Measurements from ENCODE around the gene RBFOX2.

DNA sequence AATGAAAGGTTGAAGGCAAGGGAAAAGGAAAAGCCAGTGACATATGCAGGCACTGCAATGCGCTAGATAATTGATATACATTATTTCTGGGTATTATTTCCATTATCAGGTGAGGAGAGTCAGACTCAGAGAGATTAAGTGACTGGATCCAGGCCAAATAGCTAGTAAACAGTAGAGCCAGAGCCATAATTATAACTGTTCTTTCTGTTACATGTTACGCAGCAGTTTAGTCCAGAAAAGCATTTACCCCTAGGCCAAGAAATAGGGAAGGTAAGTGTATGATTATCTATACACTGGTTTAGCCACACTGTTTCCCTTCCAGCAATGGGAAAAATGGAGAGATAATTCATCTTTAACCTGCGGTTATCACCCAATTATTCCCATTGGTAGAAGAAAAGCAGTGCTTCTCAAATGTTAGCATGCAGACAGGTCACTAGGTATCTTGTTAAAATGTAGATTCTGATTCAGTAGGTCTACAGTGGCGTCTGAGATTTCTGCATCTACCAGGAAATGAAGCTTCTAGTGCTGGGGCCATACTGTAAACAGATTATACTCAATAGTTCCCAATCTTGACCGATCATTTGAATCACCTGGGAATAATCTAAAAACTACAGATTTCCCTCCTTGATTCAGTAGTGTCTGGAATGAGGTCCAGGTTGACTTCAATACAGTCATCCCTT lies 69.4 kb downstream of the RBFOX2 start:
- TF ChIP-seq, protein P1, sequence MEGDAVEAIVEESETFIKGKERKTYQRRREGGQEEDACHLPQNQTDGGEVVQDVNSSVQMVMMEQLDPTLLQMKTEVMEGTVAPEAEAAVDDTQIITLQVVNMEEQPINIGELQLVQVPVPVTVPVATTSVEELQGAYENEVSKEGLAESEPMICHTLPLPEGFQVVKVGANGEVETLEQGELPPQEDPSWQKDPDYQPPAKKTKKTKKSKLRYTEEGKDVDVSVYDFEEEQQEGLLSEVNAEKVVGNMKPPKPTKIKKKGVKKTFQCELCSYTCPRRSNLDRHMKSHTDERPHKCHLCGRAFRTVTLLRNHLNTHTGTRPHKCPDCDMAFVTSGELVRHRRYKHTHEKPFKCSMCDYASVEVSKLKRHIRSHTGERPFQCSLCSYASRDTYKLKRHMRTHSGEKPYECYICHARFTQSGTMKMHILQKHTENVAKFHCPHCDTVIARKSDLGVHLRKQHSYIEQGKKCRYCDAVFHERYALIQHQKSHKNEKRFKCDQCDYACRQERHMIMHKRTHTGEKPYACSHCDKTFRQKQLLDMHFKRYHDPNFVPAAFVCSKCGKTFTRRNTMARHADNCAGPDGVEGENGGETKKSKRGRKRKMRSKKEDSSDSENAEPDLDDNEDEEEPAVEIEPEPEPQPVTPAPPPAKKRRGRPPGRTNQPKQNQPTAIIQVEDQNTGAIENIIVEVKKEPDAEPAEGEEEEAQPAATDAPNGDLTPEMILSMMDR (IDR thresholded peaks at IDR 0.05; ENCODE audit: low read depth, low read length) = no peak
- TF ChIP-seq EZH2phosphoT487 (IDR thresholded peaks at IDR 0.05; ENCODE audit: low read depth) = no peak

Data from OCI-LY3 (cell line).